PC-3 (cell line): ENCODE results near the gene ZNF155. TPM values are rescaled to one million over a fixed set of nuclear protein-coding genes. Genes with fewer than 3 reads are reported as not detected.

Experiments
- ATAC-seq: fragments of 200-7000 bp; cut with Tn5 transposase; 2 replicates; pipeline ENCODE4 v1.9.1; 2020; ENCODE audit warnings: mild to moderate bottlenecking, moderate library complexity
- Bru-seq: library from RNA; stranded (reverse); fragments of 400-500 nt; gene quantifications from one replicate; lab custom pipeline; 2021; lab: Mats Ljungman, UMichigan
- BruChase-seq, 2 experiments: library from RNA; stranded (reverse); fragments of 400-500 nt; gene quantifications; one replicate each; lab custom pipeline; 2021; lab: Mats Ljungman, UMichigan
- BruUV-seq: library from RNA; stranded (reverse); fragments of 400-500 nt; replicated peaks from 2 replicates; lab custom pipeline; 2021; lab: Mats Ljungman, UMichigan
- CTCF ChIA-PET: fragments of 300-600 bp; sonication (Branson Sonifier 250); formaldehyde crosslinking; loops from one replicate; lab custom pipeline; 2022; ENCODE audit warnings: antibody characterized with exemption; lab: Charles Lee
- POLR2A ChIA-PET: fragments of 300-600 bp; sonication (Branson Sonifier 250); formaldehyde crosslinking; loops from one replicate; lab custom pipeline; 2022; ENCODE audit warnings: antibody characterized with exemption; ENCODE audit not compliant: unreplicated experiment; lab: Charles Lee
- DNase-seq: peaks from one replicate; pipeline ENCODE4 v3.0.0-alpha.2; 2015
- H2AFZ ChIP-seq: fragments of 300-600 bp; sonication (generic); 2 replicates; pipeline ENCODE4 v1.6.0; 2016; ENCODE audit warnings: antibody characterized with exemption, low read length
- H3F3A ChIP-seq: fragments of 300-600 bp; sonication (generic); one replicate; pipeline ENCODE4 v1.6.0; 2017; ENCODE audit warnings: antibody characterized with exemption, low read length, control low read depth, mild to moderate bottlenecking; ENCODE audit not compliant: unreplicated experiment
- H3K27ac ChIP-seq: fragments of 300-600 bp; sonication (generic); 2 replicates; pipeline ENCODE4 v1.5.1; 2016; ENCODE audit warnings: mild to moderate bottlenecking, low read length
- H3K27me3 ChIP-seq: fragments of 300-600 bp; sonication (generic); 2 replicates; pipeline ENCODE4 v1.6.1; 2016; ENCODE audit warnings: low read length, mixed read lengths
- H3K36me3 ChIP-seq: fragments of 300-600 bp; sonication (generic); 2 replicates; pipeline ENCODE4 v1.6.1; 2016; ENCODE audit warnings: low read depth, mixed run types, low read length, mixed read lengths
- H3K4me1 ChIP-seq: fragments of 300-600 bp; sonication (generic); 2 replicates; pipeline ENCODE4 v1.5.1; 2016; ENCODE audit warnings: low read length; ENCODE audit not compliant: insufficient read depth
- H3K4me2 ChIP-seq: fragments of 300-600 bp; sonication (generic); 2 replicates; pipeline ENCODE4 v1.6.0; 2016; ENCODE audit warnings: low read length
- H3K4me3 ChIP-seq: fragments of 300-600 bp; sonication (generic); 2 replicates; pipeline ENCODE4 v1.5.1; 2016; ENCODE audit warnings: mild to moderate bottlenecking, low read length, mixed read lengths
- H3K79me2 ChIP-seq: fragments of 300-600 bp; sonication (generic); 2 replicates; pipeline ENCODE4 v1.6.1; 2017; ENCODE audit warnings: low read length, mixed read lengths
- H3K9ac ChIP-seq: fragments of 300-600 bp; sonication (generic); 2 replicates; pipeline ENCODE4 v1.6.0; 2016; ENCODE audit warnings: mild to moderate bottlenecking, low read length
- H3K9me2 ChIP-seq: fragments of 300-600 bp; sonication (generic); replicated peaks from 2 replicates; pipeline ENCODE4 v1.6.1; 2016; ENCODE audit warnings: mixed run types, low read length, mixed read lengths
- H3K9me3 ChIP-seq: fragments of 300-600 bp; sonication (generic); 2 replicates; pipeline ENCODE4 v1.6.1; 2016; ENCODE audit warnings: low read length, mixed read lengths
- H4K20me1 ChIP-seq: fragments of 300-600 bp; sonication (generic); 2 replicates; pipeline ENCODE4 v1.6.1; 2016; ENCODE audit warnings: low read length, mixed read lengths
- CTCF ChIP-seq: fragments of 300-600 bp; sonication (generic); conservative IDR thresholded peaks from 2 replicates; pipeline ENCODE4 v1.5.1; 2017; ENCODE audit warnings: antibody characterized with exemption, low read depth, mild to moderate bottlenecking, low read length
- EZH2 ChIP-seq: fragments of 300-600 bp; sonication (generic); IDR thresholded peaks from one replicate; pipeline ENCODE4 v1.6.1; 2017; ENCODE audit warnings: antibody characterized with exemption, mild to moderate bottlenecking, low read length; ENCODE audit not compliant: unreplicated experiment
- EZH2phosphoT487 ChIP-seq: fragments of 300-600 bp; sonication (generic); IDR thresholded peaks from 2 replicates; pipeline ENCODE4 v1.6.1; 2018; ENCODE audit warnings: mild to moderate bottlenecking, antibody characterized with exemption, low read length, borderline replicate concordance
- intact Hi-C: fragments of 100-400 bp; cut with micrococcal nuclease; formaldehyde crosslinking; loops from 2 replicates; pipeline ENCODE4 v1.9.0; 2023
- long read RNA-seq: library from polyadenylated mRNA; unstranded; transcript quantifications from one replicate; pipeline ENCODE4 v2.0.0, GENCODE V29; 2021; ENCODE audit not compliant: unreplicated experiment
- total RNA-seq: library from RNA; depleted of rRNA; stranded (reverse); fragments of >200 nt; gene quantifications from 2 replicates; pipeline ENCODE4 v1.2.3, GENCODE V29; 2014; rRNA removed

ZNF155 gene
- 3.1 and 4.4 TPM in 2 replicates for total RNA-seq
- percentile 53 among the genes with signal in this experiment for Bru-seq, nascent RNA
- BruChase-seq, experiment 1, labeled RNA remaining after a 6-hour chase, result percentile 49 among the genes with signal in this experiment
- percentile 65 among the genes with signal in this experiment for BruChase-seq, experiment 2, labeled RNA remaining after a 2-hour chase
- long read RNA-seq, transcript ZNF155-201 (5 exons, 2,596 nt), result major isoform, 5 of 10 reads
- long read RNA-seq, partial matches to known transcripts, result 1 of 10 reads
- long read RNA-seq, other reads (novel, unspliced or antisense), result 3 of 10 reads

- intact Hi-C loops, result loop anchor here (1.0 to 2.0 kb wide), 2 partner anchors 19 to 110 kb away; partner anchors contain the start of genes ZNF224 and ZNF230
- H2AFZ ChIP-seq, result peak within 1 kb of the TSS; percentile 97
- H3K4me3 ChIP-seq, result peak within 1 kb of the TSS; percentile 81
- no peaks in the 10 kb centered on the region for H4K20me1 ChIP-seq
- peak within 1 kb of the TSS; percentile 80 for H3K4me2 ChIP-seq
- peaks cover 13% of the 10 kb centered on the region for H3K79me2 ChIP-seq
- no peaks in the 10 kb centered on the region for H3K9me2 ChIP-seq
- no peaks in the 10 kb centered on the region for H3F3A ChIP-seq
- ATAC-seq (peak; percentile 99), DNase-seq (peak; percentile 92)
- H3K27me3 ChIP-seq, result no peaks in the 10 kb centered on the region
- CTCF ChIA-PET, result no interaction called here
- POLR2A ChIA-PET, result no interaction called here
- no peaks in the 10 kb centered on the region for H3K4me1 ChIP-seq
- H3K27ac ChIP-seq, result no peak within 1 kb of the TSS
- no peaks in the 10 kb centered on the region for H3K9me3 ChIP-seq
- H3K36me3 ChIP-seq, result no peaks in the 10 kb centered on the region; the same call in 1 of the 2 replicates
- peak within 1 kb of the TSS; percentile 49 for H3K9ac ChIP-seq
- no TSS peak for BruUV-seq
- TF ChIP-seq CTCF (no peak), EZH2phosphoT487 (no peak), EZH2 (no peak)
Measured at GRCh38 chr19:43983912-43984686, at the start of gene ZNF155. Gene ZNF155 (plus strand): TSS chr19:43984188. CDS start chr19:43988544, 4,356 bp downstream.

GRCh38 chr19:43934985-43935708 is 48.8 kb upstream of the ZNF155 start, which contains the start of gene ZNF45:
Gene ZNF45 (minus strand): TSS chr19:43935282. CDS start chr19:43922185, 13,097 bp downstream.
- peak within 1 kb of the TSS; percentile 84 for H3K9ac ChIP-seq
- peaks cover 7% of the 10 kb centered on the region; the same call in 1 of the 2 replicates for H3K4me1 ChIP-seq
- CTCF ChIA-PET, result interaction anchor here (0.6 to 0.9 kb wide), 2 partner anchors 16 to 116 kb away, joined by 4 read pairs; partner anchors contain the start of gene ZNF221
- H3K27ac ChIP-seq, result no peak within 1 kb of the TSS
- no peaks in the 10 kb centered on the region for H4K20me1 ChIP-seq
- no peaks in the 10 kb centered on the region for H3F3A ChIP-seq
- ATAC-seq (peak; percentile 94), DNase-seq (peak; percentile 80)
- H3K4me2 ChIP-seq, result peak within 1 kb of the TSS; percentile 88
- POLR2A ChIA-PET, result no interaction called here
- peak within 1 kb of the TSS; percentile 90 for H3K4me3 ChIP-seq
- H3K36me3 ChIP-seq, result peaks cover 8% of the 10 kb centered on the region; the same call in 1 of the 2 replicates
- H2AFZ ChIP-seq, result peak within 1 kb of the TSS; percentile 94
- intact Hi-C loops, result loop anchor here (1.0 to 2.0 kb wide), 2 partner anchors 16 to 178 kb away; partner anchors contain the start of genes ZNF221 and ZNF225
- no peaks in the 10 kb centered on the region; the same call in 1 of the 2 replicates for H3K79me2 ChIP-seq
- H3K27me3 ChIP-seq, result no peaks in the 10 kb centered on the region
- no peaks in the 10 kb centered on the region for H3K9me2 ChIP-seq
- TF ChIP-seq EZH2, result no peak
- no peak for TF ChIP-seq EZH2phosphoT487
- no peak for TF ChIP-seq CTCF
- TSS peak; percentile 35 for BruUV-seq
- 0 out of 2 replicates have a peak, but pooled peaks cover 5% of the 10 kb centered on the region for H3K9me3 ChIP-seq
